CD8-positive, alpha-beta memory T cell (primary cell): ENCODE data around the gene DDX1. TPM values are rescaled to one million over a fixed set of nuclear protein-coding genes. Genes with fewer than 3 reads are reported as not detected.

Experiments used
- CTCF ChIA-PET: fragments of 350-600 bp; sonication (Branson Sonifier 250); formaldehyde crosslinking; loops from one replicate; lab custom pipeline; 2021; ENCODE audit warnings: antibody characterized with exemption; lab: Charles Lee
- POLR2A ChIA-PET: fragments of 350-600 bp; sonication (Branson Sonifier 250); formaldehyde crosslinking; loops from one replicate; lab custom pipeline; 2021; ENCODE audit warnings: antibody characterized with exemption; lab: Charles Lee
- DNase-seq, 5 donors: peaks; one replicate each; pipeline versions ENCODE4 v3.0.0 to v3.0.0-alpha.2; 2020 to 2022; ENCODE audit warnings: mixed read lengths in 1 of 5
- H3K27ac ChIP-seq: one replicate; pipeline ENCODE4 v1.7.0; 2013; ENCODE audit warnings: low read depth, mild to moderate bottlenecking, low read length, moderate library complexity
- H3K27me3 ChIP-seq: 2 replicates; pipeline ENCODE4 v1.7.0; 2013; ENCODE audit warnings: low read length, mild to moderate bottlenecking; ENCODE audit not compliant: insufficient read depth, poor library complexity, severe bottlenecking
- H3K36me3 ChIP-seq: 2 replicates; pipeline ENCODE4 v1.7.0; 2013; ENCODE audit warnings: mild to moderate bottlenecking, low read length, moderate library complexity; ENCODE audit not compliant: insufficient read depth
- H3K4me1 ChIP-seq: 2 replicates; pipeline ENCODE4 v1.7.0; 2013; ENCODE audit warnings: mild to moderate bottlenecking, low read length, moderate library complexity; ENCODE audit not compliant: insufficient read depth
- H3K4me3 ChIP-seq: 2 replicates; pipeline ENCODE4 v1.7.0; 2013; ENCODE audit warnings: mild to moderate bottlenecking, low read length
- H3K9me3 ChIP-seq: 2 replicates; pipeline ENCODE4 v1.7.0; 2013; ENCODE audit warnings: mild to moderate bottlenecking, low read length
- H3K27ac Mint-ChIP-seq, 8 donors: one replicate each; pipeline ENCODE4 v1.8.0; 2020 to 2021; ENCODE audit warnings: mixed read lengths in 8 of 8, mild to moderate bottlenecking in 6 of 8, inconsistent platforms in 3 of 8, moderate library complexity in 3 of 8
- H3K27me3 Mint-ChIP-seq, 2 donors: one replicate each; pipeline ENCODE4 v1.8.0; 2020 to 2021; ENCODE audit warnings: mixed read lengths in 2 of 2, mild to moderate bottlenecking in 1 of 2, moderate library complexity in 1 of 2
- H3K36me3 Mint-ChIP-seq, 3 donors: one replicate each; pipeline ENCODE4 v1.8.0; 2020 to 2021; ENCODE audit warnings: mixed read lengths in 3 of 3, inconsistent platforms in 1 of 3, mild to moderate bottlenecking in 1 of 3
- H3K4me1 Mint-ChIP-seq, 3 donors: one replicate each; pipeline ENCODE4 v1.8.0; 2020 to 2021; ENCODE audit warnings: mixed read lengths in 3 of 3, inconsistent platforms in 1 of 3, mild to moderate bottlenecking in 1 of 3
- H3K4me3 Mint-ChIP-seq, 7 donors: one replicate each; pipeline ENCODE4 v1.8.0; 2020 to 2021; ENCODE audit warnings: mixed read lengths in 7 of 7, mild to moderate bottlenecking in 6 of 7, moderate library complexity in 4 of 7, inconsistent platforms in 2 of 7
- H3K9me3 Mint-ChIP-seq, 5 donors: one replicate each; pipeline ENCODE4 v1.8.0; 2020 to 2022; ENCODE audit warnings: mixed read lengths in 5 of 5, mild to moderate bottlenecking in 3 of 5, moderate library complexity in 2 of 5, inconsistent platforms in 1 of 5
- polyA plus RNA-seq: library from polyadenylated mRNA; unstranded; fragments of 300-500 nt; fragmentation: Illumina TruSeq; gene quantifications from one replicate; pipeline ENCODE4 v1.2.3, GENCODE V29; 2021
- total RNA-seq, 2 experiments: library from RNA; stranded (reverse); gene quantifications; one replicate each; pipeline ENCODE4 v1.2.3, GENCODE V29; 2021

Gene DDX1
- total and polyA plus RNA-seq, 3 experiments from 2014 or later = 54.1 to 137 (median 132) TPM

DNA sequence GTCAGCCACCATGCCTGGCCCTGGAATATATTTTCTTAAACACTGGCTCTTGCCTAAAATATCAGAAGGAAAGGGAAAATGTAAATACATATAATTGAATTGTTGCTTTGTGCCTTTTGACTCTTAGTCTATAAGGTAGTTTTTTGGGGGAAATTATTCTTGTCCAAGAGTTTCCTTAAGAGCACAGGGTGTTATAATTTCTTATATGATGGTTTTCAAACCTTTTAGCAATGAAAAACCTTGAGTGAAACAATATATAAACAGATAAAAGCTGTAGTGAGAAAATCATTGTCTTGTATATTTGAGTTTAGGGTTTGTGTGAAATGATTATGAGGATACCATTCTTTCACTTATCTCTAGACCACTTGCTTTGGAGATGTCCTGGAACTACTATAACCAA lies 40.2 kb downstream of the DDX1 start:
- Mint-ChIP-seq H3K4me1 (peaks cover 0 to 2% (median 2%) of the 10 kb centered on the region in 3 donors), H3K27me3 (no peaks in the 10 kb centered on the region), H3K36me3 (peaks cover 0 to 81% (median 16%) of the 10 kb centered on the region in 3 donors), H3K9me3 (no peaks in the 10 kb centered on the region), H3K4me3 (no peak overlapping the region), H3K27ac (peak overlapping the region in 2 of 8 donors; percentile 23 to 73)
- DNase-seq = no peak
- H3K27ac ChIP-seq = no peak overlapping the region
- H3K36me3 ChIP-seq = peaks cover 35% of the 10 kb centered on the region
- H3K4me1 ChIP-seq = no peaks in the 10 kb centered on the region
- H3K4me3 ChIP-seq = no peak overlapping the region
- H3K9me3 ChIP-seq = no peaks in the 10 kb centered on the region
- H3K27me3 ChIP-seq = no peaks in the 10 kb centered on the region
- ChIA-PET CTCF (interaction anchor here (1.2 kb wide), 1 partner anchor 32 kb away, joined by 3 read pairs; no protein-coding TSS in a partner anchor), POLR2A (no interaction called here)

DNA sequence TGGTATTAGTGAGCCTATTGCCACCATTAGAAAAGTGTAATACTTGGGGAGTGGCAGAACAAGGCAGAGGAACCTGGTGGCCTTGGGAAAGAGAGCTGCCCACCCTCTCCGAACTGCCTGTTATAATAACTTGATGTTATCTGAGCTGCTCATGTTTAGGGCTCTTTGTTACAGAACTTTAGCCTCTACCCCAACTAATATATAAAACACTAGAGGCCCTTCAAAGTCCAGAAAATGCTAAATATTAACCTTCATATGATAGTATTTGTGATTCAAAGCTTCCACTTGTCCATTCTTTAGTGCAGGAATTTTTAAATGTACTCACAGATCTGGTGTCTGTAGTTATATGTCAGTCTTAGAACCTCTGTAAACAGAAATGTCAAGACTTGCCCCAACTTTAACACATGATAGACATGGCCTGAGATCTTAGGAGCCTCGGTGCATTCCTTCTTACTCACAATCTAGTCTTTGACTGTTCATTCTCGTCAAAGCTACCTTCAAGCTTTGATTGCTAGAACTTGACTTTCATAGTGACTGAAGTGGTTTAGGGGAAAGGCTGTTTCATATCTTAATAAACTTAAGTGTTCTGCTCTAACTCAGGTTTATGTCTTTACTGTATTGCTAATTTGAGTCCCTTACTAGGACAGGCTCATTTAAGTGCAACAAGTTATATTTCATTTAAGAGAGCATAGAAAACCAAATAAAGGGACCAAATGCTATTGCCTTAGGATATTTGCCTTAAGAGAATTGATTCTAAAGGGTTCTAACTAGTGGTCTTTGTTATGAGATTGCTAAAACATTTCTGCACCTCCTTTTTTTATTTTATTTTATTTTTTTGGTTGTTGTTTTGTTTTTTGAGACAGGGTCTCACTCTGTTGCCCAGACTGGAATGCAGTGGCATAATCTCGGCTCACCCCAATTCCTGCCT lies 41.6 kb downstream of the DDX1 start:
- Mint-ChIP-seq H3K9me3 (no peaks in the 10 kb centered on the region), H3K36me3 (peaks cover 0 to 74% (median 15%) of the 10 kb centered on the region in 3 donors), H3K4me1 (peaks cover 0 to 9% (median 2%) of the 10 kb centered on the region in 3 donors), H3K4me3 (no peak overlapping the region), H3K27me3 (no peaks in the 10 kb centered on the region), H3K27ac (peak overlapping the region in 2 of 8 donors; percentile 38 to 78)
- H3K4me3 ChIP-seq = no peak overlapping the region
- H3K27me3 ChIP-seq = no peaks in the 10 kb centered on the region
- ChIA-PET CTCF (no interaction called here), POLR2A (no interaction called here)
- no peaks in the 10 kb centered on the region for H3K9me3 ChIP-seq
- no peaks in the 10 kb centered on the region for H3K4me1 ChIP-seq
- no peak for DNase-seq
- no peak overlapping the region for H3K27ac ChIP-seq
- peaks cover 25% of the 10 kb centered on the region for H3K36me3 ChIP-seq

DNA sequence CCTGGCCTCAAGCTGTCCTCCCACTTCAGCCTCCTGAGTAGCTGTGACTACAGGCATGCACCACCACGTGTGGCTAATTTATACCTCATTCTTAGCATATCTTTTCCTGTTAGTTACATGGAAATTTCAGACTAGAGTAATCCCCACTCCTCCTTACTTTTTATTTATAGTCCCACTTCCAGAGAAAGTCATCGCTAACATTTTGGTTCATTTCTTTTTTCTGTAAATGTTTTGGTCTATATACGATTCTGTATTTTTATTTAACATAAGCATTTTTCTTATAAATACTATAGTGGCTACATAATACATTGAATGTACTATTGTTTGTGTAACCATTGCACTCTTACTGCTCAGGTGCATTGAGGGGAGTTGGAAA lies 42.3 kb downstream of the DDX1 start:
- H3K4me1 ChIP-seq = no peaks in the 10 kb centered on the region
- H3K9me3 ChIP-seq = no peaks in the 10 kb centered on the region
- H3K27me3 ChIP-seq = no peaks in the 10 kb centered on the region
- ChIA-PET POLR2A (no interaction called here), CTCF (no interaction called here)
- Mint-ChIP-seq H3K4me3 (no peak overlapping the region), H3K36me3 (peaks cover 0 to 73% (median 12%) of the 10 kb centered on the region in 3 donors), H3K27ac (peak overlapping the region in 1 of 8 donors; percentile 1), H3K4me1 (peaks cover 0 to 9% (median 2%) of the 10 kb centered on the region in 3 donors), H3K27me3 (no peaks in the 10 kb centered on the region), H3K9me3 (no peaks in the 10 kb centered on the region)
- no peak overlapping the region for H3K27ac ChIP-seq
- H3K36me3 ChIP-seq = peaks cover 25% of the 10 kb centered on the region
- H3K4me3 ChIP-seq = no peak overlapping the region
- no peak for DNase-seq

DNA sequence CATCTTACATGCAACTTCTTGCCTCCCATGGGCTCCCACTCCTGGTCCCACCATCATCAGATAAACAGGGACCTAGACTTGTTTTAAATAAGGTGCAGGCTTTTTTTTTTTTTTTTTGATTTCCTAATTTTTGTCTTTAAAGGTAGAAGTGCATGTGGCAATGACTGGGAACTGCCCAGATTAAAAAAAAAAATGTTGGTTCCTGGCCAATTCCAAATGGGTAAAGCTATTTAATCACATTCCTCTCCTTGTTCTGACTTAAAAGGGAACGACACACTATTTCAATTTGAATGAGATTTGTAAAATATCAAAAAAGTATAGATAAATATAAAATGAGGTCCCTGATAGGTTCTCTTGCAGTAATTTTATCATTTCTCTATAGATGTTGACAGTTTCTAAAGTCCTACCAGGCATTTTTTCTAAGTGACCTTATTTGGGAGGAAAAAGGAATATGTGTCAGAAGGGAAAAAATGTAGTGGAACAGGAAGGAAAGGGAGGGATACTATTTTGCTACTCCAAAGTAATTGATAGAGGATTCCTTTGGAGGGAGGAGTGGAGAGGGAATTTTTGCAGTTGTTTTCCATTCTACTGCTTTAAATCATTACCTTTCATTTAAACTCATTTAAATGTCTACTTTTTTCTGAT lies 43.3 kb downstream of the DDX1 start:
- H3K4me1 ChIP-seq = no peaks in the 10 kb centered on the region
- ChIA-PET POLR2A (no interaction called here), CTCF (interaction anchor here (0.7 to 2.3 kb wide), 2 partner anchors 9 to 974 kb away, joined by 3 to 5 read pairs; no protein-coding TSS in a partner anchor)
- Mint-ChIP-seq H3K27ac (peak overlapping the region in 1 of 8 donors; percentile 77), H3K9me3 (no peaks in the 10 kb centered on the region), H3K4me1 (peaks cover 0 to 9% (median 2%) of the 10 kb centered on the region in 3 donors), H3K27me3 (no peaks in the 10 kb centered on the region), H3K36me3 (peaks cover 0 to 67% (median 8%) of the 10 kb centered on the region in 3 donors), H3K4me3 (no peak overlapping the region)
- no peaks in the 10 kb centered on the region for H3K9me3 ChIP-seq
- H3K27ac ChIP-seq = no peak overlapping the region
- no peak for DNase-seq
- H3K36me3 ChIP-seq = peaks cover 19% of the 10 kb centered on the region
- no peaks in the 10 kb centered on the region for H3K27me3 ChIP-seq
- H3K4me3 ChIP-seq = no peak overlapping the region

DNA sequence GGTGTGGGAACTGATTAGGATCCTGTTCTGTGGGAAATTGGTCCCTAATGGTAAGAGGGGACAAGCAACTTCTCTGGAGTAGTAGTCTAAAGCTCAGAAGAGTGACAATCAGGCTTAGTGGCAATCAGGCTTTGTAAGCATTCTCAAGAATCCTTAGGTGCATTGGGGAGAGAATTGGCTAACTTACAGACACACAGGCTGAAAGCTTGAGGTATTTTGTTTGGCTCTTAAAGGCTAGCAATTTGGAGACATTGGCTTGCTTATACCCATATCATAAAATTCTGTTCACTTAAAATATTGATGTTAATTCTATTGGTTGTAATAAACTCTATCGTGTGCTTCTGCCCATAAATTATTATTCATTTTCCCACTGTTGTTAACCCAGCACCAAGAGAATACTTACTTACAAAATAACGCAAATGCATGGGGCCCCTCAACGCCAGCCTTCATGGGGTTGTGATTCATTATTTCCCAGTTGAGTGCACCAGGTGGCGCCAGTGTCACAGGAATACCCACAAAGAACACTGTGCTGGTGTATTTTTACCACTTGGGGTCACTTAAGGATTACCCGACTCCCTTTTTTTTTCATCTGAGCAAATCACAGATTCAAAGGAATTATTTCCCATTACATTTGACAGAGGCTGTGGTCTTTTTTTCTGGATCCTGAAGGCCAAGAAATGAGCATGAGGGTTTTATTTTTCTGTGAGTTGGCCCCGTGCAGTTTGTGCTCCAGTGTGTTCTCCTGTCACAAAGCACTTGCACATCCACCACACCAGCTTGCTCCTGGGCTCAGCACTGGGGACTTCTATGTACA lies 45.5 kb downstream of the DDX1 start:
- Histone ChIP-seq H3K4me1 (no peaks in the 10 kb centered on the region), H3K27me3 (no peaks in the 10 kb centered on the region), H3K27ac (no peak overlapping the region), H3K36me3 (peaks cover 9% of the 10 kb centered on the region), H3K4me3 (no peak overlapping the region), H3K9me3 (no peaks in the 10 kb centered on the region)
- DNase-seq = peak; percentile 19 to 57 (median 23)
- Mint-ChIP-seq H3K27me3 (no peaks in the 10 kb centered on the region), H3K4me1 (peaks cover 0 to 9% (median 2%) of the 10 kb centered on the region in 3 donors), H3K36me3 (peaks cover 15 to 63% (median 17%) of the 10 kb centered on the region in 3 donors), H3K9me3 (peaks cover 0 to 3% (median 0%) of the 10 kb centered on the region in 5 donors), H3K27ac (peak overlapping the region in 3 of 8 donors; percentile 13 to 47 (median 23)), H3K4me3 (no peak overlapping the region)
- ChIA-PET POLR2A (no interaction called here), CTCF (interaction anchor here (1.2 to 2.3 kb wide), 2 partner anchors 36 to 972 kb away, joined by 3 to 5 read pairs; no protein-coding TSS in a partner anchor)

DNA sequence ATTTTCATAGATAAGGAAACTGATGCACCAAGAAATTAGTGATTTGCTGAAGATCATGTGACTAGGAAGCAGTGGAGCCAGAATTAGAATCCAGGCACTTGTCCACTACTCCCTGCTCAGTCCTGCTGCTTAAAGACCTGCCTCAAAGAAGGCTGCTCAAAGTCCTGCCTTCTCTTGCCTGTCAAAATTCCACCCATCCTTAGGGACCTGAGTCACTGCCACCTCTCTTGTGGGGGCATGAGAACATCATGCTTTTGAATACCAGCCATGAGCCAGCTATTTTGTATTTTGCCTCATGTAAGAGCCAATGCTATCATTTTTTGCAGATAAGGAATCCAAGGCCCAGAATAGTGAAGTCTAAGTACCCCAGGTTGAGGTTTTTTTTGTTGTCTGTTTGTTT lies 47.1 kb downstream of the DDX1 start:
- no peaks in the 10 kb centered on the region for H3K9me3 ChIP-seq
- H3K27me3 ChIP-seq = no peaks in the 10 kb centered on the region
- peak overlapping the region in 4 of 8 donors; percentile 12 to 88 (median 41) for H3K27ac Mint-ChIP-seq
- H3K4me3 Mint-ChIP-seq = no peak overlapping the region
- H3K9me3 Mint-ChIP-seq = peaks cover 0 to 3% (median 0%) of the 10 kb centered on the region in 5 donors
- CTCF ChIA-PET = no interaction called here
- H3K4me1 Mint-ChIP-seq = peaks cover 0 to 9% (median 2%) of the 10 kb centered on the region in 3 donors
- H3K27me3 Mint-ChIP-seq = no peaks in the 10 kb centered on the region
- H3K27ac ChIP-seq = no peak overlapping the region
- H3K4me3 ChIP-seq = no peak overlapping the region
- peaks cover 14 to 53% (median 22%) of the 10 kb centered on the region in 3 donors for H3K36me3 Mint-ChIP-seq
- POLR2A ChIA-PET = no interaction called here
- no peak for DNase-seq
- H3K36me3 ChIP-seq = no peaks in the 10 kb centered on the region
- no peaks in the 10 kb centered on the region for H3K4me1 ChIP-seq

- Histone ChIP-seq H3K27ac (no peak overlapping the region), H3K27me3 (no peaks in the 10 kb centered on the region), H3K4me1 (no peaks in the 10 kb centered on the region), H3K4me3 (no peak overlapping the region), H3K9me3 (no peaks in the 10 kb centered on the region), H3K36me3 (no peaks in the 10 kb centered on the region)
- DNase-seq = no peak
- ChIA-PET CTCF (no interaction called here), POLR2A (no interaction called here)
- Mint-ChIP-seq H3K4me1 (peaks cover 0 to 9% (median 2%) of the 10 kb centered on the region in 3 donors), H3K36me3 (peaks cover 14 to 46% (median 22%) of the 10 kb centered on the region in 3 donors), H3K9me3 (peaks cover 0 to 3% (median 0%) of the 10 kb centered on the region in 5 donors), H3K4me3 (no peak overlapping the region), H3K27ac (peak overlapping the region in 1 of 8 donors; percentile 57), H3K27me3 (no peaks in the 10 kb centered on the region)
These were observed 47.9 kb downstream of the DDX1 start for GRCh38 chr2:15639323-15640251.
